PC-9 (cell line): ENCODE results near the gene RASAL2. TPM values are rescaled to one million over a fixed set of nuclear protein-coding genes. Genes with fewer than 3 reads are reported as not detected.

ENCODE experiments used
- BruUV-seq: library from RNA; stranded (reverse); fragments of 400-500 nt; replicated peaks from 2 replicates; lab custom pipeline; 2021; lab: Mats Ljungman, UMichigan
- CTCF ChIA-PET: fragments of 300-600 bp; sonication (Branson Sonifier 250); formaldehyde crosslinking; loops from one replicate; lab custom pipeline; 2022; ENCODE audit warnings: antibody characterized with exemption; lab: Charles Lee
- POLR2A ChIA-PET: fragments of 300-600 bp; sonication (Branson Sonifier 250); formaldehyde crosslinking; loops from one replicate; lab custom pipeline; 2022; ENCODE audit warnings: antibody characterized with exemption; ENCODE audit not compliant: unreplicated experiment; lab: Charles Lee
- DNase-seq, 2 experiments: peaks; one replicate each; pipeline versions ENCODE4 v3.0.0 to v3.0.0-alpha.2; 2015 to 2022; ENCODE audit warnings: mixed read lengths in 1 of 2
- H2AFZ ChIP-seq: fragments of 200-600 bp; sonication (generic); 2 replicates; pipeline ENCODE4 v1.8.1; 2017; ENCODE audit warnings: antibody characterized with exemption
- H3F3A ChIP-seq: fragments of 200-600 bp; sonication (generic); 2 replicates; pipeline ENCODE4 v1.8.1; 2017; ENCODE audit warnings: antibody characterized with exemption, mild to moderate bottlenecking, low read depth; ENCODE audit not compliant: insufficient read depth
- H3K27ac ChIP-seq: fragments of 200-600 bp; sonication (generic); 2 replicates; pipeline ENCODE4 v1.6.1; 2016; ENCODE audit warnings: mixed run types
- H3K27me3 ChIP-seq: fragments of 200-600 bp; sonication (generic); 2 replicates; pipeline ENCODE4 v1.6.1; 2016; ENCODE audit warnings: low read depth, mixed run types; ENCODE audit not compliant: insufficient read depth
- H3K36me3 ChIP-seq: fragments of 200-600 bp; sonication (generic); 2 replicates; pipeline ENCODE4 v1.6.1; 2016; ENCODE audit warnings: low read depth, mixed run types
- H3K4me1 ChIP-seq: fragments of 200-600 bp; sonication (generic); replicated peaks from 2 replicates; pipeline ENCODE4 v1.6.1; 2016; ENCODE audit warnings: mixed run types; ENCODE audit not compliant: insufficient read depth
- H3K4me2 ChIP-seq: fragments of 200-600 bp; sonication (generic); 2 replicates; pipeline ENCODE4 v1.6.1; 2017; ENCODE audit warnings: mixed run types
- H3K4me3 ChIP-seq: fragments of 200-600 bp; sonication (generic); 2 replicates; pipeline ENCODE4 v1.6.1; 2016; ENCODE audit warnings: mixed run types
- H3K79me2 ChIP-seq: fragments of 200-600 bp; sonication (generic); 2 replicates; pipeline ENCODE4 v1.6.1; 2017; ENCODE audit warnings: low read depth, mixed run types
- H3K9me2 ChIP-seq: fragments of 200-600 bp; sonication (generic); 2 replicates; pipeline ENCODE4 v1.8.1; 2017; ENCODE audit warnings: mild to moderate bottlenecking; ENCODE audit not compliant: insufficient read depth
- H3K9me3 ChIP-seq: fragments of 200-600 bp; sonication (generic); 2 replicates; pipeline ENCODE4 v1.8.1; 2016; ENCODE audit warnings: low read depth; ENCODE audit not compliant: insufficient read depth
- H4K20me1 ChIP-seq: fragments of 200-600 bp; sonication (generic); 2 replicates; pipeline ENCODE4 v1.8.1; 2017; ENCODE audit not compliant: insufficient read depth
- EZH2 ChIP-seq: fragments of 200-600 bp; sonication (generic); IDR thresholded peaks from 2 replicates; pipeline ENCODE4 v1.8.0; 2017; ENCODE audit warnings: antibody characterized with exemption, low read depth
- intact Hi-C: fragments of 100-400 bp; cut with micrococcal nuclease; formaldehyde crosslinking; loops from one replicate; pipeline ENCODE4 v1.10.0; 2022; ENCODE audit not compliant: unreplicated experiment
- total RNA-seq: library from RNA; stranded (reverse); gene quantifications from 2 replicates; pipeline ENCODE4 v1.2.3, GENCODE V29; 2021
- TF ChIP-seq, protein P1 (sequence below): fragments of 200-600 bp; sonication (generic); conservative IDR thresholded peaks from 2 replicates; pipeline ENCODE4 v1.6.1; 2017; ENCODE audit warnings: mixed run types, antibody characterized with exemption, mild to moderate bottlenecking, moderate library complexity

Gene RASAL2
- total RNA-seq, 1 experiment from 2014 or later: 54.1 TPM

DNA sequence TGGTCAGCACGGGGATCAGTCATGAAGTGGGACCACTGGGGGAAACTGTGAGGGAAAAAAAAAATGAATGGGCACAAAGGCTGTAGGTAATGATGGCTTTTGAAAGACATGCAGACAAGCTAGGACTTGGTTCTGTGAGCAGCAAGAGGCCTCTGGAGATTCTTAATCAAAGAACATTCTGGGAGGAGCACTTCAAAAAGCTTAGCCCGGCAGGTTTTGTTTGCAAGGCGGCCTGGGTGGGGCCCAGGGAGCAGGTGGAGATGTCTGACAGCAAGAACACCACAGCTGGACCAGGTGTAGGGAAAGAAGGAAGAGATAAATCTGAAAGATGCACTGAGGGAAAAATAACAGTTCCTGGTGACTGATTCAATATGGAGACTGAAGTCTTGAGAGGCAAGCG is 425.0 kb downstream of the RASAL2 start:
- Histone ChIP-seq H3K36me3 (no peaks in the 10 kb centered on the region), H3K27ac (no peak overlapping the region), H3F3A (no peaks in the 10 kb centered on the region), H3K9me3 (no peaks in the 10 kb centered on the region), H3K4me1 (no peaks in the 10 kb centered on the region), H4K20me1 (no peaks in the 10 kb centered on the region), H3K79me2 (no peaks in the 10 kb centered on the region), H3K27me3 (no peaks in the 10 kb centered on the region), H3K4me3 (no peak overlapping the region), H2AFZ (no peak overlapping the region), H3K4me2 (no peak overlapping the region), H3K9me2 (no peaks in the 10 kb centered on the region; the same call in 1 of the 2 replicates)
- intact Hi-C loops: no loop called here
- ChIA-PET CTCF (interaction anchor here (0.7 kb wide), 1 partner anchor 479 kb away, joined by 3 read pairs; no protein-coding TSS in a partner anchor), POLR2A (no interaction called here)
- no peak for DNase-seq
- BruUV-seq: no TSS peak
- TF ChIP-seq, protein P1, sequence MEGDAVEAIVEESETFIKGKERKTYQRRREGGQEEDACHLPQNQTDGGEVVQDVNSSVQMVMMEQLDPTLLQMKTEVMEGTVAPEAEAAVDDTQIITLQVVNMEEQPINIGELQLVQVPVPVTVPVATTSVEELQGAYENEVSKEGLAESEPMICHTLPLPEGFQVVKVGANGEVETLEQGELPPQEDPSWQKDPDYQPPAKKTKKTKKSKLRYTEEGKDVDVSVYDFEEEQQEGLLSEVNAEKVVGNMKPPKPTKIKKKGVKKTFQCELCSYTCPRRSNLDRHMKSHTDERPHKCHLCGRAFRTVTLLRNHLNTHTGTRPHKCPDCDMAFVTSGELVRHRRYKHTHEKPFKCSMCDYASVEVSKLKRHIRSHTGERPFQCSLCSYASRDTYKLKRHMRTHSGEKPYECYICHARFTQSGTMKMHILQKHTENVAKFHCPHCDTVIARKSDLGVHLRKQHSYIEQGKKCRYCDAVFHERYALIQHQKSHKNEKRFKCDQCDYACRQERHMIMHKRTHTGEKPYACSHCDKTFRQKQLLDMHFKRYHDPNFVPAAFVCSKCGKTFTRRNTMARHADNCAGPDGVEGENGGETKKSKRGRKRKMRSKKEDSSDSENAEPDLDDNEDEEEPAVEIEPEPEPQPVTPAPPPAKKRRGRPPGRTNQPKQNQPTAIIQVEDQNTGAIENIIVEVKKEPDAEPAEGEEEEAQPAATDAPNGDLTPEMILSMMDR: no peak
- no peak for TF ChIP-seq EZH2

DNA sequence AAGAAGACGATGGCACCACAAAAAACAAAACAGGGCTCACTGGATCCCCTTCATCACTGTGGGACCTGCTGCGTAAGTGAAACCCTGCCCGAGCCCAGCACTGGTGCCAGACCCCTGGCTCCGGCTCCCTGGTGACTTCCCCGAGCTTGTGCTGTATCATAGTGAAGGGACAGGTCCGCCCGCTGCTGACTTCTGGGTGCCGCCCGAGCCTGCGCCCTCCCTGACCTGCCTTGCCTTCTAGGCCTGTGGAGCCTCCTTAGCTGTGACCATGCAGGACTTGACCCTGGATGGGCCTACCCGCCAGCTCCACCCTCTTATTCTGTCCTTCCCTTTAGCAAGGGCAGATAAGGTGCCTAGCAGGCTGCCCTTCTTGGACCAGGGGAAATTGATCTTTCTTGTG is 426.9 kb downstream of the RASAL2 start:
- ChIA-PET POLR2A (no interaction called here), CTCF (interaction anchor here (0.6 kb wide), 1 partner anchor 180 kb away, joined by 3 read pairs; no protein-coding TSS in a partner anchor)
- H3K9me2 ChIP-seq: no peaks in the 10 kb centered on the region; the same call in 1 of the 2 replicates
- H2AFZ ChIP-seq: no peak overlapping the region
- no peaks in the 10 kb centered on the region for H4K20me1 ChIP-seq
- H3K9me3 ChIP-seq: no peaks in the 10 kb centered on the region
- no peak for DNase-seq
- no peaks in the 10 kb centered on the region for H3K79me2 ChIP-seq
- BruUV-seq: no TSS peak
- H3F3A ChIP-seq: no peaks in the 10 kb centered on the region
- H3K36me3 ChIP-seq: no peaks in the 10 kb centered on the region
- H3K4me2 ChIP-seq: no peak overlapping the region
- intact Hi-C loops: no loop called here
- H3K4me1 ChIP-seq: no peaks in the 10 kb centered on the region
- H3K27ac ChIP-seq: no peak overlapping the region
- no peak for TF ChIP-seq EZH2
- TF ChIP-seq, protein P1: no peak
- H3K4me3 ChIP-seq: no peak overlapping the region
- H3K27me3 ChIP-seq: no peaks in the 10 kb centered on the region

- no TSS peak for BruUV-seq
- H3K36me3 ChIP-seq: no peaks in the 10 kb centered on the region
- no peak overlapping the region for H3K4me2 ChIP-seq
- no peak for DNase-seq
- no peak overlapping the region for H3K4me3 ChIP-seq
- no peaks in the 10 kb centered on the region for H3K27me3 ChIP-seq
- H3K27ac ChIP-seq: no peak overlapping the region
- H4K20me1 ChIP-seq: no peaks in the 10 kb centered on the region
- no peaks in the 10 kb centered on the region; the same call in 1 of the 2 replicates for H3K9me2 ChIP-seq
- ChIA-PET CTCF (interaction anchor here (0.6 kb wide), 2 partner anchors 181 to 573 kb away, joined by 3 read pairs; no protein-coding TSS in a partner anchor), POLR2A (no interaction called here)
- no peaks in the 10 kb centered on the region for H3K4me1 ChIP-seq
- no peaks in the 10 kb centered on the region for H3F3A ChIP-seq
- no peak overlapping the region for H2AFZ ChIP-seq
- H3K9me3 ChIP-seq: no peaks in the 10 kb centered on the region
- no peaks in the 10 kb centered on the region for H3K79me2 ChIP-seq
- intact Hi-C loops: no loop called here
- TF ChIP-seq, protein P1: no peak
- TF ChIP-seq EZH2: no peak
Measured at GRCh38 chr1:178521241-178521640, 427.3 kb downstream of the RASAL2 start.
